ENCODE data around the gene LRRC8C. TPM values are rescaled to one million over a fixed set of nuclear protein-coding genes. Genes with fewer than 3 reads are reported as not detected.

LRRC8C gene
- total RNA-seq, 2 donors from 2014 or later, result 10.5 to 11.9 TPM

DNA sequence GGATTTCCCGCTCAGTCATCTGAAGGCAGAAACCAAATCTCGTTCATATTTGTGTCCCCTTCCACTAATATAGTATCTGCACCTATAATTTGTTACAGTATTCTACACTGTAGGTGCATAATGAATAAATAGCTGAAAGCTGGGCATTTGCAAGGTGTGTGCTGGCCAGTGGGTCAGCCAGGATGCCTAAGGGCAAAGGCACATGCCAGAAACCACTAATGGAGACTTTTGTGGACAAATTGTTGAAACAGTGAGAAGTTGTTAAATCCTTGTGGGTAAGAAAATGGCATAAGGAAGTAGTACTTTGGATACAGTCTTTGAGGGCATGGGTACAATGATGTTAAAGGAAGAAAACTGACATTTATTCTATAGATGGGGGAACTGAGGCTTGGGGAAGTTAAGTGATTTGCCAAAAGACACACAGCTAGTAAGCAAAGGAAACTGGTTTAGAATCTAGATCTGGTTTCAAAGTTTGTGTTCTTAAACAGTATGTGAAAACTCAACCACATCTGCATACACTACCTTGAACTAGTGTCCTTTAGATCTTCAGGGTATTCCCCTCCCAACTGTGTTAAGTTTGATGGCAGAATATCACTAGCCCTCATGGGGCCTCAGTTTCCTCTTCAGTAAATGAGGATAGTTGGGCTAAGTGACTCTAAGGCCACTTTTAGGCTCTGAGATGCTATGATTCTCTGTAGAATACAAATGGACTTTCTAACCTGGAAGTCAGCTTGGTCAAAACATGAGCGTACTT lies 26.5 kb upstream of the LRRC8C start:
- DNase-seq (ENCODE audit: low spot score), result no peak
- intact Hi-C loops (cut with DNase I), result no loop called here

- no peak for DNase-seq (ENCODE audit: low spot score)
- intact Hi-C loops (cut with DNase I), result no loop called here
These were observed 25.8 kb upstream of the LRRC8C start for GRCh38 chr1:89607156-89607555.

- DNase-seq (ENCODE audit: low spot score), result no peak
- intact Hi-C loops (cut with DNase I), result no loop called here
These were observed 25.2 kb upstream of the LRRC8C start for GRCh38 chr1:89607586-89608318.

DNA sequence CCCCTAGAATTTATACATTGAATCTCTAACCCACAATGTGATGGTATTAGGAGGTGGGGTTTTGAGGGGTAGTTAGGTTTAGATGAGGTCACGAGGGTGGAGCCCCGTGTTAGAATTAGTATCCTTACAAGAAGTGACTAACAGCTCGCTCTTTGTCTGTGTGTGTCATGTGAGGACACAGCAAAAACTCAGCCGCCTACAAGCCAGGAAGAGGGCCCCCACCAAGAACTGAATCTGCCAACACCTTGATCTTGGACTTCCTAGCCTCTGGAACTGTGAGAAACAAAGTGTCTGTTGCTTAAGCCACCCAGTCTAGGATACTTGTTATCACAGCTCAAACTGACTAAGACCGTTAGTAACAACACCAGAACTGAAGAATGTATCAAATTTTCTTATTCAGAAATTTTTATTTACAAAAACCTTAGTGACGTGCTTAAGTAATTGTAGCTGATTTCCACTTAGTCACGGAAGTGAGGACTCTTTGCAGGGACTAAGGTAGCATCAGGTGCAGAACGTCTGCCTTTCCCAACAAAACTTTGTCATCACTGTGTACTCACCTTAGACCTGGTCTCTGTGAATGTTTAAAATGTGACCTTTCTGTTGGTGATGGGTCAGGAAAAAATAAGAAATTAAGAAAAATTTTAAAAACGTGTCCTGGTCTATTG lies 24.5 kb upstream of the LRRC8C start:
- no peak for DNase-seq (ENCODE audit: low spot score)
- intact Hi-C loops (cut with DNase I), result no loop called here

DNA sequence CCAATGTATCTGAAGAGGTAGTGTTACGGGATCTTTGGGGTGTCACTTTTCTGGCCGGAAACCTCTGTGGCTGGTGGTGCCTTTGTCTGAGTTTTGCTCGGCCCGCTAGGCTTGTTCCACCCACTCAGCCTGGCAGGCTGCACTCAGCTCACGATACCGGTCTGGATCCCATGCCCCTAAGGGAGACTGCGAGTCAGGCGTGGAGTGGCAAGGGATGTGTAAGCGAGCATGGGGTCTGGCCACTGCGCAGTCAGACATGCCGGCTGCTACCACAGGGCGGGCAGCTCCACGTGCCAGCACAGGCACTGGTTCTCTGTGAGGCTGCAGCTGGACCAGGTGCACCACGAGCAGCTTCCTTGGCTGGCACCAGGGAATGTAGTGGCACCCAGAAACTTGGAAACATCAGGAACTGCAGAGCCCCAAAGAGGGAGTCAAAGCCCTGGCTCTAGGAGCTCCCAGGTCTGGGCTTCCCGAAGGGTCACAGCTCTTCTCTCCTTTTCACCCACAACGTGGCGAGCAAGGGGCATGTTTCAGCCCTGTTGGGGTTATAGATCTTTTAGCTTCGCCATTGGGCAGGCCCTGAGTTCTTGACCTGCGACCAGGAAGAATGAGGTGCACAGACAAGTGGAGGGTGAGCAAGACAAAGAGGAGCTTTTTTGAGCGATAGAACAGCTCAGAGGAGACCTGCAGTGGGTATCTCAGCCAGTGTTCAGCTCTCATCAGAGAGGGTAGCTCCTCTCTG lies 23.8 kb upstream of the LRRC8C start:
- intact Hi-C loops (cut with DNase I), result no loop called here
- DNase-seq (ENCODE audit: low spot score), result peak; percentile 77

DNA sequence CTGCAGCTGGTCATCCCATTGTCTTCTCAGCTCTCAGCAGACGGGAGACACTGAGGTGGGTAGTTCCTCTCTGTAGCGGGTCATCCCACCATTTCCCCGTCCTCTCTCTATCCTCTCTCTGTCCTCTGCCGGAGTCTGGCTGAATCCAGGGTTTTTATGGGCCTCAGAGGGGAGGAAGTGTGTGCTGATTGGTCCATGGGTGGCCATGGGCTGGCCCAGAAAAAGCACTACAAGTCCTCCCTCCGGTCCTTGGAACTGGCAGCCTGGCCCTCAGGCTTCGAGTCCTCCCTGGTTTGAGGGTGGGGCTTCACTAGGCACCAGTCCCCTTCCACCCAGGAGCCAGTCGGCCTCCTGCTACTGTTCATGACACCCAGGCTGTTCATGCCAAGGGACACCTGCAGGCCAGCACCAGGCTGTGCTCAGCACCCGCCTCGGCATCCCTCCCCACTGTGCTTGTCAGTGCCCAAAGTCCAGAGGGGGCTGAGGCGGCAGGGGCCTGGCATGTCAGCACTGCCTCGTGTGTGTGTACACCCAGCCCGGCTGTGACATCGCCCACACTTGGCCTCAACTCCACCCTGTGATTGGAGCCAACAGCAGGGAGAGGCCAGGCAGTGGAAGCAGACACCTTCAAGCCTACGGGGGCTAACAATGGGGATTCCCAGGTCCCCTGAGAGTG lies 23.0 kb upstream of the LRRC8C start:
- DNase-seq (ENCODE audit: low spot score), result no peak
- intact Hi-C loops (cut with DNase I), result no loop called here

- intact Hi-C loops (cut with DNase I), result no loop called here
These were observed 22.4 kb upstream of the LRRC8C start for GRCh38 chr1:89610457-89611011.

DNA sequence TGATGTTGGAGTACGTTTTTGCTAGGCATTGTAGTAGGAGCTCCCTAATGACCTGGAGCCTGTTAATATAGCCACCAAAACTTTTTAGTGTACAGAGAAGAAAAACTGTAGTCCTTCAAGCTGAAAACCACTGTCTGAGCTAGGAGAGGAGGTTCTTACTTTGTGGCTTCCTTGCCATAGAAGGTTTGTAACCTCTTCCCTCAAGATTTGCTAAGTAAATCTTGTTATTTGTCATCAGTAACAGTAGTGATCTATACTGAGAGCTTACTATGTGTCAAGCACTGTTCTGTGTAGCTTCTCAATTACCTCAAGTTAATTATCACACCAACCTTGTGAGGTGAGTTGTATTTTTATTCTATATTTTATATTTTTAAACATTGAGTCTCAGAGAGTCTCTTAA lies 21.2 kb upstream of the LRRC8C start:
- no peak for DNase-seq (ENCODE audit: low spot score)
- intact Hi-C loops (cut with DNase I), result no loop called here

More at GRCh38 chr1:89610457-89611011, 22.4 kb upstream of the LRRC8C start:
- no peak for DNase-seq (ENCODE audit: low spot score)

- intact Hi-C loops (cut with DNase I), result no loop called here
- no peak for DNase-seq (ENCODE audit: low spot score)
These were observed 19.0 kb upstream of the LRRC8C start for GRCh38 chr1:89613928-89614327.

DNA sequence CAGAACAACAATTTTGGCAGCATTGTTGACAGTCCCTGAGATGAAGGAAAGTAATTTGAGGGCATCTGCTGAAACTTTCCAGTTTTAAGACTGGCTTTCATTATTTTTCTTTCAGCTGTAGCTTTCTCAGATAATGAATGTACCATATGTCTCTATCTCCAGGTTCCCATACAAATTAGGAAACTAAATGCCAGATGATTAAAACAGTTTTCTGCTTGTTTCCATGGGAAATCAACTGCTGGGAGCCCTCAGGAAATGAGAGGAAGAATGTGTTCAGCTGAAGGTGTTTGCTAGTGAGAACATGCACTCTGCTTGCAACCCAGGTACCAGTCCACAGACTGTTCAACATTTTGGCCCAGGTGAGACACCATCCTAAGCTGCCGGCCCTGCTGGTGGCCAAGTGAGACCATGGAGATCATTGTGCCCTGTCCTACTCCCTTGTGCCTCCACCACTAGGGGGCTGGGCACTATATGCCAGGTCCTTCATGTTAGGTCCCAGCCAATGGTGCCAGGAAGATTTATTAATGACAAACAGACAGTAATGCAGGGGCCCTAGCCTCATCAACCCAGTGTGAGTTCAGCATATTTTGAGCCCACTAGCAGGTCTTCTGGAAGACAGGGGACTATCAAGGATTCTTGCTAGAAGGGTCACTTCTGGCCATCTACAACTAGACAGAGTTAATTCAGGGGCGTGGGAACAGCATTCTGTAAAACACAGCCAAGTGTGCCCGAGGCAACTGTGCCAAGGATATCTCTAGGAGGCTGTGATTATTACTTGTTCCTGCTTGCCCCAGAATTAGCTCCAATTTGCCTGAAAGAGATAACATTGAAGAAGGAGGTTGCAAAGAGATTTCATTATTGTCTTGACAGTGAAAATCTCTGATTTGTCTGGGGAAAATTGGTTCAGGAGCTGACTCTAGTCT lies 17.0 kb upstream of the LRRC8C start:
- no peak for DNase-seq (ENCODE audit: low spot score)
- intact Hi-C loops (cut with DNase I), result no loop called here

DNA sequence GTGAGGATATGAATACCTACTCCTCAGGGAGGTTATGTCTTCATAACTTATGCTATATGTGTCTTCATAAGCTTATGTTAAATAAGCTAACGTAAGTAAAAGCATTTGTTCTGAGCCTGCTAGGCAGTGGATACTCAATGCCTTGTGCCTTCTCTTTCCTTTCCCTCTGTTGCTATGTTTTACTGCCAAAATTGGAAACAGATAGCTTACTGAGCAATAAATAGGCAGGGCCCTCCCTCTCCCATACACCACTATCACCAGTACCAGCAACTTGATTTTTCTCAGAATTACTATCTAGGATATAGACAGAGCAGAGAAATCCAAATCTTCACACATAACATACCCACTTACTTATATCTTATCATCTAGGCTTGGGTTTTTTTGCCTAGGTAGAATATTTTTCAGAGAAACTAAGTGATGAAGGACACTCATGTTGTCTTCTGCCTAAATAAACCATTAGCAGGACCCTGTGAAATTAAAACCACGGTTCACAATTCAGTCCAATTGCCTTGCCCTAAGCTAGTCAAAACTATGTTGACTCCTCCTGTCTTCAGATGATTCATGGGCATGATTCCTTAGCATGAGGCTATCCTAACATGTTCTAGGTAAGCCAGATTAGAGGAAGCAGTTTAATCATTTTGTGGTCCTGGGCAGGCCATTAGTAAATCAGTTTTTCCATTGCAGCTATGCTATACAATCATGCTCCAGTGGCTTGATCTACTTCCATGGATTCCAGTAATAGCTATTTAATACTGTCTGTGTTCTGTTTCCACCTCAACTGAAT lies 15.9 kb upstream of the LRRC8C start:
- no peak for DNase-seq (ENCODE audit: low spot score)
- intact Hi-C loops (cut with DNase I), result no loop called here

- DNase-seq (ENCODE audit: low spot score), result no peak
- intact Hi-C loops (cut with DNase I), result loop anchor here in 1 of 2 donors (10.0 kb wide), 1 partner anchor 144 kb away; no protein-coding TSS in a partner anchor
These were observed 12.3 kb upstream of the LRRC8C start for GRCh38 chr1:89620664-89621063.

- DNase-seq (ENCODE audit: low spot score), result no peak
- intact Hi-C loops (cut with DNase I), result loop anchor here in 1 of 2 donors (10.0 kb wide), 1 partner anchor 142 kb away; no protein-coding TSS in a partner anchor
These were observed 10.0 kb upstream of the LRRC8C start for GRCh38 chr1:89622895-89623294.

GRCh38 chr1:89624314-89624713 lies 8.6 kb upstream of the LRRC8C start:
- intact Hi-C loops (cut with DNase I), result loop anchor here in 1 of 2 donors (10.0 kb wide), 1 partner anchor 140 kb away; no protein-coding TSS in a partner anchor
- no peak for DNase-seq (ENCODE audit: low spot score)

GRCh38 chr1:89624715-89625323 lies 8.1 kb upstream of the LRRC8C start:
- no peak for DNase-seq (ENCODE audit: low spot score)
- intact Hi-C loops (cut with DNase I), result loop anchor here in 1 of 2 donors (10.0 kb wide), 1 partner anchor 140 kb away; no protein-coding TSS in a partner anchor

- DNase-seq (ENCODE audit: low spot score), result no peak
- intact Hi-C loops (cut with DNase I), result loop anchor here in 1 of 2 donors (10.0 kb wide), 1 partner anchor 137 kb away; no protein-coding TSS in a partner anchor
These were observed 5.3 kb upstream of the LRRC8C start for GRCh38 chr1:89627596-89627962.
